Stomach (tissue), 4 donors: ENCODE data around the gene TAP2.
"Not testable (repeated sequence)": the region's sequence is repeated elsewhere in the genome, so short reads cannot be mapped to it uniquely, and the experiment has no call there.

Source experiments
- EP300 ChIP-seq: sonication (generic); formaldehyde crosslinking; IDR thresholded peaks from one replicate; pipeline ENCODE4 v1.6.1; 2017; ENCODE audit warnings: antibody characterized with exemption
- POLR2A ChIP-seq, 4 donors: fragments of 450-650 bp; IDR thresholded peaks; one replicate each; pipeline ENCODE4 v1.6.1; 2016; ENCODE audit warnings: antibody characterized with exemption in 4 of 4, control low read depth in 2 of 4, mild to moderate bottlenecking in 1 of 4, moderate library complexity in 1 of 4
- POLR2AphosphoS5 ChIP-seq, 3 donors: sonication (generic); formaldehyde crosslinking; IDR thresholded peaks; one replicate each; pipeline ENCODE4 v1.6.1; 2016; ENCODE audit warnings: antibody characterized with exemption in 3 of 3
- TF ChIP-seq, protein P1 (sequence below), 7 experiments: fragments of 450-650 bp in 4 of 7; fragments of 200-600 bp in 3 of 7; sonication (generic) in 3 of 7; IDR thresholded peaks; one replicate each; pipeline ENCODE4 v1.5.1; 2016 to 2019; ENCODE audit warnings: antibody characterized with exemption in 7 of 7, control low read depth in 2 of 7, mild to moderate bottlenecking in 1 of 7

DNA sequence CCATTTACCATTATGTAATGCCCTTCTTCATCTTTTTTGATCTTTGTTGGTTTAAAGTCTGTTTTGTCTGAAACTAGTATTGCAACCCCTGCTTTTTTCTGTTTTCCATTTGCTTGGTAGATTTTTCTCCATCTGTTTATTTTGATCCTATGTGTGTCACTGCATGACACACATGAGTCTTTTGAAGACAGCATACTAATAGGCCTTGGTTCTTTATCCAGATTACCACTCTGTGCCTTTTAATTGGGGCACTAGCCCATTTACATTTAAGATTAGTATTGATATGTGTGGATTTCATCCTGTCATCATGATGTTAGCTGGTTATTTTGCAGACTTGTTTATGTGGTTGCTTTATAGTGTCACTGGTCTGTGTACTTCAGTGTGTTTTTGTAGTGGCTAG lies 33.1 kb downstream of the TAP2 start:
- TF ChIP-seq POLR2AphosphoS5 (IDR thresholded peaks at IDR 0.05); POLR2A (IDR thresholded peaks at IDR 0.05); EP300: not testable (repeated sequence)
- TF ChIP-seq, protein P1, sequence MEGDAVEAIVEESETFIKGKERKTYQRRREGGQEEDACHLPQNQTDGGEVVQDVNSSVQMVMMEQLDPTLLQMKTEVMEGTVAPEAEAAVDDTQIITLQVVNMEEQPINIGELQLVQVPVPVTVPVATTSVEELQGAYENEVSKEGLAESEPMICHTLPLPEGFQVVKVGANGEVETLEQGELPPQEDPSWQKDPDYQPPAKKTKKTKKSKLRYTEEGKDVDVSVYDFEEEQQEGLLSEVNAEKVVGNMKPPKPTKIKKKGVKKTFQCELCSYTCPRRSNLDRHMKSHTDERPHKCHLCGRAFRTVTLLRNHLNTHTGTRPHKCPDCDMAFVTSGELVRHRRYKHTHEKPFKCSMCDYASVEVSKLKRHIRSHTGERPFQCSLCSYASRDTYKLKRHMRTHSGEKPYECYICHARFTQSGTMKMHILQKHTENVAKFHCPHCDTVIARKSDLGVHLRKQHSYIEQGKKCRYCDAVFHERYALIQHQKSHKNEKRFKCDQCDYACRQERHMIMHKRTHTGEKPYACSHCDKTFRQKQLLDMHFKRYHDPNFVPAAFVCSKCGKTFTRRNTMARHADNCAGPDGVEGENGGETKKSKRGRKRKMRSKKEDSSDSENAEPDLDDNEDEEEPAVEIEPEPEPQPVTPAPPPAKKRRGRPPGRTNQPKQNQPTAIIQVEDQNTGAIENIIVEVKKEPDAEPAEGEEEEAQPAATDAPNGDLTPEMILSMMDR (IDR thresholded peaks at IDR 0.05) = not testable (repeated sequence)
